GM19035 (cell line): ENCODE measurements around the gene TSGA10.

Experiments used
- ATAC-seq: cut with Tn5 transposase; IDR thresholded peaks from one replicate; pipeline ENCODE4 v1.9.1; 2021; ENCODE audit not compliant: unreplicated experiment

Gene TSGA10

GRCh38 chr2:98948956-98949739 lies 205.6 kb downstream of the TSGA10 start:
- ATAC-seq, result no peak

- ATAC-seq, result no peak
These were observed 207.2 kb downstream of the TSGA10 start for GRCh38 chr2:98947554-98947953.
